ENCODE data around the gene BBLN.

BBLN gene

DNA sequence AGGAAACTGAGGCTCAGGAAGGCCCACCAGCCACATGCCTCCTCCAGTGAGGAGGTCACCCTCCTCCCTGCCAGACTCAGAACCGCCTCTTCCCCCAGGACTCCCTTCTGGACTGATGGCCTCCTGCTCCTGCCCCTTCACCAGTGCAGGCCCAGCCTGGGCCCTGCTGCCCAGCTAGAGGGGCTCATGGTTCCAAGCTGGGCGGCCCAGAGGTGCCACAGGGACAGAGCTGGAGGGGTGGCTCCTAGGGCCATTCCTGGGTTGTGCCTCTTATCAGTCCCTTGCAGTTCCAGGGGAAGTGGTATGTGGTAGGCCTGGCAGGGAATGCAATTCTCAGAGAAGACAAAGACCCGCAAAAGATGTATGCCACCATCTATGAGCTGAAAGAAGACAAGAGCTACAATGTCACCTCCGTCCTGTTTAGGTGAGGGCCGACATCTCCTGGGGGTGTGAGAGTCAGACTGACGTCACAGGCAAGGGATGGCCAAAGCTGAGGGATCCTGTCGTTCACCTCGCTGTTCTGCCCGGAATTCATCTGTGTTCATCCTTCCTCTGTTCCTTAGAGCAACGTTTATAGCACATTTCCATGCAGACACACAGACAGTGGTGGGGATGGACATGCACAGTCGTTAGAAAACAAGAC is 10.0 kb upstream of the BBLN start:
- no peak for DNase-seq (ENCODE audit: low read depth)
- TF ChIP-seq, protein P1, sequence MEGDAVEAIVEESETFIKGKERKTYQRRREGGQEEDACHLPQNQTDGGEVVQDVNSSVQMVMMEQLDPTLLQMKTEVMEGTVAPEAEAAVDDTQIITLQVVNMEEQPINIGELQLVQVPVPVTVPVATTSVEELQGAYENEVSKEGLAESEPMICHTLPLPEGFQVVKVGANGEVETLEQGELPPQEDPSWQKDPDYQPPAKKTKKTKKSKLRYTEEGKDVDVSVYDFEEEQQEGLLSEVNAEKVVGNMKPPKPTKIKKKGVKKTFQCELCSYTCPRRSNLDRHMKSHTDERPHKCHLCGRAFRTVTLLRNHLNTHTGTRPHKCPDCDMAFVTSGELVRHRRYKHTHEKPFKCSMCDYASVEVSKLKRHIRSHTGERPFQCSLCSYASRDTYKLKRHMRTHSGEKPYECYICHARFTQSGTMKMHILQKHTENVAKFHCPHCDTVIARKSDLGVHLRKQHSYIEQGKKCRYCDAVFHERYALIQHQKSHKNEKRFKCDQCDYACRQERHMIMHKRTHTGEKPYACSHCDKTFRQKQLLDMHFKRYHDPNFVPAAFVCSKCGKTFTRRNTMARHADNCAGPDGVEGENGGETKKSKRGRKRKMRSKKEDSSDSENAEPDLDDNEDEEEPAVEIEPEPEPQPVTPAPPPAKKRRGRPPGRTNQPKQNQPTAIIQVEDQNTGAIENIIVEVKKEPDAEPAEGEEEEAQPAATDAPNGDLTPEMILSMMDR (IDR thresholded peaks at IDR 0.05; ENCODE audit: insufficient read depth, low read depth, low read length, missing control alignments), result no peak
- no peak overlapping the region for H3K4me3 ChIP-seq (ENCODE audit: low read depth, low read length)

DNA sequence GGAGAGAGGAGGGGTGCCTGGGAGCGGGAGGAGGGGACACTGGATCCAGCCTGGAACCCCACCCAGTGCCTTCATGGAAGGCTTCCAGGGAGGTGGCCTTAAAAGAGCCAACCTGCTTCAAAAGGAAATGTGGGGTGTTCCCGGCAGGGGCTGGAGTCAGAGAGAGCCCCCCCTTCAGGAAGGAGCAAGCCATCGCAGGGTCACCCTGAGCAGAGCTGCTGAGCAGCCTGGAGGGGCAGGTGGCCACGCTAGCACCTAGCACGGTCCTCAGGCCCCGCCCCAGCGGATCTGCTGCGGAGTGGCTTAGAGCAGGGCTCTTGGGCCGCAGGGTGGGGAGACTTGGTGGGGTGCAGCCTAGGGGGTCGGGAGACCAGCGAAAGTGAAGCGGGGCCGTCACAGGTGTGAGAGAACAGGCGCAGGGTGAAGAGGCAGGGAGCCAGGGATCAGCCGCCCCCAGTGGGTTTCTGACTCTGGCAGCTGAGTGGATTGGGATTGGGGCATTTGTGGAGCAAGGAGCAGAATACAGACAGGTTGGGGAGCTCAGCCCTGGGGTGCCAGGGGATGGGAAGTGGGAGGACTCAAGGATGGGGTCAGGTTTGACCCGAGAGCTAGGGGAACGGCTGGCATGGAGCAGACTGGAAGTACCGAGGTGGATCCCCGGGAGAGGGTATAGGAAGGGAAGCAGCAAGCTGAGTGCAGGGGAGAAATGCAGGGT is 9.3 kb upstream of the BBLN start:
- TF ChIP-seq, protein P1 (IDR thresholded peaks at IDR 0.05; ENCODE audit: insufficient read depth, low read depth, low read length, missing control alignments), result peak; percentile 51
- H3K4me3 ChIP-seq (ENCODE audit: low read depth, low read length), result no peak overlapping the region
- DNase-seq (ENCODE audit: low read depth), result peak; percentile 37

DNA sequence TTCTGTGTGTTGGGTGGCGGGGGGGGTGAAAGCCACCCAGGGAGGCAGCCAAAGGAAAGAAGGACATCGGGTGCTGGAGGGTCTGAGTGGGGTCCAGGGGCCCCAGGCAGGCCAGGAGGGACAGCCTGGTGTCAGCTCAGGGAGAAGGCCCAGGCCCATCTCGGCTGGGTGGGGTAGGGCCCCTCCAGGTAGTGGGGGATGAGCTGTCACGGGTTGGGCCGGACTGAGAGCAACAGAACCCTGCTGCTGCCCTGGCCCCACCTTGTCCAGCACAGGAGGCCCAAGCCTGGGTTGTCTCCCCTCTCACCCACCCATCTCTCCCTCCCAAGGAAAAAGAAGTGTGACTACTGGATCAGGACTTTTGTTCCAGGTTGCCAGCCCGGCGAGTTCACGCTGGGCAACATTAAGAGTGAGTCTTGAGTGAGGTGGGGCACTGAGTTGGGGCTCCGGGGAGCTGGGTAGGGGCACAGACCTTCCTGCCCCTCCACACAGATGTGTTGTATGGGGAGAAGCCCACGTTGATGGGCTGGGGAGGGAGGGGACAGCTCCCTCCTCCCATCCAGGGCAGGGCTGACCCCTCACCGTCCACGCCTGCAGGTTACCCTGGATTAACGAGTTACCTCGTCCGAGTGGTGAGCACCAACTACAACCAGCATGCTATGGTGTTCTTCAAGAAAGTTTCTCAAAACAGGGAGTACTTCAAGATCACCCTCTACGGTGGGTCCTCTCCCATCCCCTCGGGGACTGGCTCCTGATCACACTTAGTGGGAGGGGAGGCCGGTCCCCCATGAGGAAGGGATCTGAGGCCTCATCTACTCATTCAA is 8.5 kb upstream of the BBLN start:
- TF ChIP-seq, protein P1 (IDR thresholded peaks at IDR 0.05; ENCODE audit: insufficient read depth, low read depth, low read length, missing control alignments), result no peak
- no peak overlapping the region for H3K4me3 ChIP-seq (ENCODE audit: low read depth, low read length)
- DNase-seq (ENCODE audit: low read depth), result no peak

DNA sequence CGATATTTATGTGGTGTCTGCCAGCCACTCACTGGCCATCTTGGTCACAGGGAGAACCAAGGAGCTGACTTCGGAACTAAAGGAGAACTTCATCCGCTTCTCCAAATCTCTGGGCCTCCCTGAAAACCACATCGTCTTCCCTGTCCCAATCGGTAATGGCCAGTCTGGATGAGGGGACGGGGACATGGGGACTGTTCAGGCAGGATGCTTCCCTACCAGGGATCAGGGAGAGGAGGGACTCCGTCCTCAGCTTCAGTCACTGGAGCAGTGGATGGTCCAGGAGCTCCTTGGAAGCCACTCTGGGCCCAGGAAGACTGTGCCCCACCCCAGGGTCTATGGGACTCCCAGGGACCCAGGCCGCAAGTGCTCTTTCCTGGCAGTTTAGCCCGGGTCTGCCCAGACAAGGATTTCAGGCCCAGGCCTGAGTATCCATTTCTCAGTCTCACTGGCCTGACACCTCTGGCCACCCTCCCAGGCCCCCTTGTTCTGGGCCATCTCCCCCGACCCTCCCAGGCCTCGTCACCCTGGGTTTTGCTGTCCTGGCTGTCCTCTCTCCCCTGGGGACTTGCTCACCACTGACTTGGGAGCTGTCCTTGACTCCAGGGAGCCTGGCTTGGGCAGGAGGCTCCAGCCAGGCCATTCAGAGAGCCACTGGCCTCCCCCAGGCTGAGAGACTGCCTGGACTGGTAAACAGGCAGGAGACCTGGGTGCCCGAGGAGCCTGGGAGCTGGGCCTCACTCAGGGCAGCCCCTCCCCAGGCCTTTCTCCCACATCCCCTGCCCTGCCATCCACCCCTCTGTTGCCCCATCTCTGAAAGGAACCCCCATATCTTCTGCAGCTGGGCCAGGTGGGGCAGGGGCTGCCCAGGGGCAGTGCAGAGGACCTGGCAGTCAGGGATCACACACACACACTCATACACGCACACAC is 7.7 kb upstream of the BBLN start:
- H3K4me3 ChIP-seq (ENCODE audit: low read depth, low read length), result no peak overlapping the region
- no peak for DNase-seq (ENCODE audit: low read depth)
- TF ChIP-seq, protein P1 (IDR thresholded peaks at IDR 0.05; ENCODE audit: insufficient read depth, low read depth, low read length, missing control alignments), result no peak

DNA sequence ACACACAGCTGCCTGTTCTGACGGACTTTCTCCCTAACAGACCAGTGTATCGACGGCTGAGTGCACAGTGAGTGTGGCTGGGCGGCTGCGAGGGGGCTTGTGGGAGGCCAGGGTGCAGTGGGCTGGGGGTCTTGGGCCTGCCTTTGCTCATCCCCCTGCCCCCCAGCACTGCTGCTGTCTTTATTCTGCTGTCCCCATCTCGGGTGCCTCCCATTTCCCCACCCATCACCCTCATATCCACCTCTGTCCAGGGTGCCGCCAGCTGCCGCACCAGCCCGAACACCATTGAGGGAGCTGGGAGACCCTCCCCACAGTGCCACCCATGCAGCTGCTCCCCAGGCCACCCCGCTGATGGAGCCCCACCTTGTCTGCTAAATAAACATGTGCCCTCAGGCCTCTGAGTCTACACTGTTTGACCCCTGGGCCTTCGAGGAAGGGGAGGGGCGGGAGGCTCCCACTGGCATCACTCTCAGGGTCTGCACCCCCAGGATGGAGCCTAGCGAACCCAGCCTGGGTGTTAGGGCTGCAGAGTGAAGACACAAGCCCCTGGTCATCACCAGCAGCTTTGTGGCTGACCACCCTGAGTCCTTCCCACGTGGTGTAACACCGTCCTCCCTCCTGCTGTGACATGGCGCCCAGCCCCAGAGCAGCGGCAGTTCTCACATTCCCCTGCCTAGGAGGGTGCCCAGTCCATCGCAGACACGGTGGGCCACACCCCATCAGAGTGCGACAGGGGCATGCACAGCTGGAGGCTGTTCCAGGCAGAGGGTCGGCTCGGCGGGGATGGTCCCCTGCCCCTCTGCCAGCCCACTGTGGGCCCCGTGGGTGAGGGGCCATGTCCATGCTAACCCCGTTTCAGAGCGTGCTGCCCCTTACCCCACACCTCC is 6.8 kb upstream of the BBLN start:
- no peak for DNase-seq (ENCODE audit: low read depth)
- TF ChIP-seq, protein P1 (IDR thresholded peaks at IDR 0.05; ENCODE audit: insufficient read depth, low read depth, low read length, missing control alignments), result no peak
- no peak overlapping the region for H3K4me3 ChIP-seq (ENCODE audit: low read depth, low read length)

Measured in GM12865 (cell line).